ENCODE results near the gene PSMB8.
A peak's percentile ranks its signal among the peaks of the same experiment; 100 is the strongest.
"Not testable (repeated sequence)": the region's sequence is repeated elsewhere in the genome, so short reads cannot be mapped to it uniquely, and the experiment has no call there.

PSMB8 gene

DNA sequence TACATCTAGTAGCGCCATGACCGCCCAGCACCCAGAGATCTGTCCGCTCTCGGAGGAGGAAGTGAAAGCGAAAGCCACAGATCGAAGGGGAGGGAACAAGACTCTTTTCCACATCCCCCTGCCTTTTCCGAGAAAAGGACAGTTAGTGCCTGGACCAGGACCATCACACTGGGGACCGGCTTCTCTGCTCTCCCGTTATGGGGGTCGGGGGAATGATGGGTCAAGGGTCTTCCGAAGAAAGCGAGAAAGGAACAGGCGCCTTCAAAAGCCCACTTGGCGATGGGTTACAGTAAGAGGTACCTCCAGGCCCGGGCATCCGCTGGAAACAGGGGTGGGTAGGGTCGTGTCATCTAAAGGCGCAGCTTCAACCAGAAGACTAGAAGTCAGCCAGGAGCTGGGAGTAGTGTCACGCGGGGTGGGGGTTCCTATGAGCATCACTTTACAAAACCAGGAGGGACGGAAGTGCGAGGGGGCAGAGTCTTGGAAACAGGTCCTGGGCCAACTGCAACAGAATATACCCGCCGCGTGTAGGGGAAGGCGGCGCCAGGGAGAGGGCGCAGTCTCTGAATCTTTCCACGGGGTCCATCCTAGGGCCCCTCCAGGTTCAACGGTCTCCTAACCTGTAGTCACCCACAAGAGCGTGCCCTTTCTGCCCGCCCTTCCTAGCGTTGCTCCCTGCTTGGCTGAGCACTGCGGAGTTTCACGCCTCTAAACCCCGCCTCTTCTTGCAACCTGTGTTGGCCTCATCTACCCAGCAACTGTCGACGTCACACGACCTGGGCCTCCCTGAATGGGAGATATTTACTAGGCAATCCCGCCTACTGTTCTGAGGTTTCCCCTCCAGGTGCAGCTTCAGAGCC lies at the start of gene PSMB8:
Gene PSMB8 (minus strand): TSS at position 69 of the 860 bp plus-strand sequence. CDS start 51 bp downstream, at position 18.
- intact Hi-C loops (cut with DNase I): no loop called here
- peak; percentile 82 to 99 (median 94) for DNase-seq

DNA sequence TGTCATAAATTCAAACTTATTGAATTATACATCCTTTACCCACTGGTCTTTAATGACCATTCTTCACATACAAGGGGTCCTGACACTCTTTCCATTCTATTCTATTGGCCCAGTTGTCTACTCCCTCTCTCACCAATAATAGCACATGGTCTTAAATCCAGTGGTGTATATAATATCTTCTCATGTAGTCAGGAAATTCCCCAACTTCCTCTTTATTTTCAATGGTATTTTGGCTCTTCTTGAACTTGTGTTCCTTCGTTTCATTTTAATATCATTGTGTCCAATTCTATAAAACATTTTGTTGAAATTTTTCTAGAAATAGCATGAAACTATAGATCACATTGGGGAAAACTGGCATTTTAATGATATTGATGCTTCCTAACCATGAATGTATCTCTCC lies 47.0 kb upstream of the PSMB8 start:
- intact Hi-C loops (cut with DNase I): no loop called here
- DNase-seq: no peak

DNA sequence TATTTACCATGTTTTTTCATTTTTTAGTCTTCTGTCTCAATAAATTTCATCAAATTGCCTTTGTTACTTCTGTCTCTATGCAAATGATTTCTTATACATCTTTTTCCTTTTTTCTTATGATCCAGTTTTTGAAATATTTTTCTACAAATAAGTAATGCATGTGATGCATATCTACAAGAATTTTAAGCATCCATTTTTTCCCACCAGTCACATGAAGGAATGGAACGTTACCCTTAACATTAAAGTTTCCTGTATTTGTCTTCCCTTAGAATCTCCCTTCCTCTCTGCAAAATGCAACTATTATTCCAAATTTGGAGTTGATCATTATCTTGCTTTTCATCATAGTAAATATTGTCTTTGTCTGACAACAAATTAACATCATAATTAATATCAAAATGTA lies 45.7 kb upstream of the PSMB8 start:
- intact Hi-C loops (cut with DNase I): loop anchor here (5.0 to 10.0 kb wide), 3 partner anchors 78 to 358 kb away; partner anchors contain the start of gene BRD2
- no peak for DNase-seq

DNA sequence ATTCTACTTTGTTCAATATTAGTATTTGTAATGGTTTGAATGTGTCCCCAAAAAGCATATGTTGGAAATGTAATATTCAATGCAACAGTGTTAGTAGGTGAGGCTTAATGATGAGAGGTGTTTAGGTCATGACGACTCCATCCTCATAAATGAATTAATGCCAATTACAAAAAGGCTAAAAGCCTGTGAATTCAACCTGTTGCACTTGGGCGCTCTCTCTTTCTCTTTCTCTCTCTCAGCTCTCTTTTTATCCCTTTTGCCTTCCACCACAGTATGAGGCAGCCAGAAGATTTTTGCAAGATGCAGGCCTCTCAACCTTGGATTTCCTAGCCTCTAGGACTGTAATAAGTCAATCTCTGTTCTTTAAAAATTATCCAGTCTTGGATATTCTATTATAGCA lies 44.7 kb upstream of the PSMB8 start:
- intact Hi-C loops (cut with DNase I): loop anchor here (5.0 to 10.0 kb wide), 3 partner anchors 79 to 359 kb away; partner anchors contain the start of gene BRD2
- DNase-seq: no peak

DNA sequence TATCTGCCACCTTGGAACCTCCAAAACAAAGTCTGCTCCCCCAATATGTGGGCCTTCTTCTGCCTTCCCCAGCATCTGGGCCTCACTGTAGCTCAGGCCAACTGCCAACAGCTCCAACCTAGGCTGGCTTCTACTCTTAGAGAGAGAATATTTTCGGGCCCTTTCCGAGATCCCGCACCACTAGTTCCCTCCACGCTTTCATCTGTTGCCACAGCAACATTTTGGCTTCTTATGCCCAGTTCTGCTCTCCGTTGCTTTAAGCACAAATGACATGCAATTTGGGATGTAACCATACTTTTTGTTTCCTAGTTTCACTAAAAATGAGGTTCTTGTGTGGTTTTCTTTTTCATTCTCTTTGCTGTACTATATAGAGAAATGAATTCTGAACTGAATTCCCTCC lies 43.8 kb upstream of the PSMB8 start:
- intact Hi-C loops (cut with DNase I): loop anchor here (2.0 to 10.0 kb wide), 4 partner anchors 45 to 360 kb away; partner anchors contain the start of gene BRD2
- peak in 2 of 10 donors; percentile 17 to 84 for DNase-seq

DNA sequence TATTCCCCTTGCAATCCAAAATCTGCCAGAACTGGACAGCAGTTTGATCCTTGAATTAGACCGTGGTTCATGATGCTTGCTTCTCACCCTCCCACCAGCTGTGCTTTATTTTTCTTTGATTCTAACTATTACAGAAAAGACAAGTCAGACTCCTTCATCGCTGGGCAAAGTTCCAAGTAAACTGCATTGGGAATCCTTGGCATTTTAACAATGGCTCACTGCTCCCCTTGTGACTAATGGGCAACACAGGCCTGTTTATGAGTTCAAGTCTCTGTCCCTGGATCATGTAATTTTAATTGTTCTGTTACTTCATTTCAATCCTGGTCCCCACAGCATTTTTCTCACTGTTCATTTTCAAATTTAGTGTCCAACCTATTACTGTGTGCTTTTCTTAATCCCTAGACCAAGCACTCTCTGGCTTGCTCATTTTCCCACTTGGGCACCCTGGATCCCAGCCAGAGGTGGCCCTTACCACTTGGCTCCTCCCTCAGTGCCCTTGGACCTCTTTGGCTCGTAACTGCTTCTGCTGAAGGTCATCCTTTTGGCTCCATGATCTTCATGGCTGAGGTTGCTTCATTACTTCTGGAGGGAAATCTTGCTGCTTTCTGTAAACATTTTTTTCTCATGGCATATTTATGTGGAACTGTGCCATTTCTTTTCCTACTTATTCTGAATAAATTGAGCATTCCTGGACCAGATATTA lies 43.0 kb upstream of the PSMB8 start:
- DNase-seq: no peak
- intact Hi-C loops (cut with DNase I): loop anchor here (2.0 to 10.0 kb wide), 4 partner anchors 46 to 360 kb away; partner anchors contain the start of gene BRD2

DNA sequence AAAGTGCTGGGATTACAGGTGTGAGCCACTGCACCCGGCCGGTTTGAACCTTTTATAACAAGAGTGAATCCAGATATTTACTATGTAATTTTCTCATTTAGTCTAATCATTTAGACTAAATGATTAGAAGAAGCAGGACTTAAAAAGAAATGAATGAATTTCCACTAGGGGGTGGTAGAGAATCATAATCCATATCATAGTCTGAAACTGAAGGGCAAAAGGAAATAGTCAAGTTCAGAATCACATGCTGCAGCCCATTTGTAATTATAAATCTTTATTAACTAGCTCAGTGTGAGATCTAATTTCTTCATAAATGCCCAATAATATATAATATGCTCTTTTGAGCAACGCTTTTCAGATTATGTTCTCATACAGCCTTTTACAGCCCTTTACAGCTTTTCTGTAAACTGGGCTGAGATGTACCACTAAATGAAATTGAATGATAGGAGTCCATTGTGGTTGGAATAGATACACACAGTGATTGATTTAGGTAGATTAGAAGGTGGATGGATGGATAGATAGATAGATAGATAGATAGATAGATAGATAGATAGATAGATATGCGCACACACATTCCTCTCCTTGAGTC lies 41.9 kb upstream of the PSMB8 start:
- intact Hi-C loops (cut with DNase I): loop anchor here (1.0 to 10.0 kb wide), 5 partner anchors 47 to 362 kb away; partner anchors contain the start of gene BRD2
- DNase-seq: no peak

DNA sequence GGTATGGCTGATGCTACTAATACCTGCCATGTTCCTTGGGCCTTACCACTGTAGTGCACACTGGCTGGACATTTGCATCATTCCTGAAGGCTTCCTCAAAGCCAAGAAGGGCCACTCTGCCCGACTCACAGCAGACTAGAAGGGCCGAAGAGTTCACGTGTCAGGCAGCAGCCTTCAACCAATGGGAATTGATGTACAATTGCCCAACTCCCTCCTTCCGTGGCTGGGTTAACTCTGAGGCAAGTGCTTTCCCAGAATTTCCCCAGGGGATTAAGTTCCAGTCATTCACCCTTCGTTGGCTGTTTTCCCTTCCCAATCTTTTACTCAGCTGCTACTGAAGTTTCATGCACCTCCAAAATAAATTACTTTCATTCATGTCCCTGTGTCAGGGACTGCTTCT lies 39.9 kb upstream of the PSMB8 start:
- no peak for DNase-seq
- intact Hi-C loops (cut with DNase I): loop anchor here (10.0 kb wide), 1 partner anchor 261 kb away; no protein-coding TSS in a partner anchor

DNA sequence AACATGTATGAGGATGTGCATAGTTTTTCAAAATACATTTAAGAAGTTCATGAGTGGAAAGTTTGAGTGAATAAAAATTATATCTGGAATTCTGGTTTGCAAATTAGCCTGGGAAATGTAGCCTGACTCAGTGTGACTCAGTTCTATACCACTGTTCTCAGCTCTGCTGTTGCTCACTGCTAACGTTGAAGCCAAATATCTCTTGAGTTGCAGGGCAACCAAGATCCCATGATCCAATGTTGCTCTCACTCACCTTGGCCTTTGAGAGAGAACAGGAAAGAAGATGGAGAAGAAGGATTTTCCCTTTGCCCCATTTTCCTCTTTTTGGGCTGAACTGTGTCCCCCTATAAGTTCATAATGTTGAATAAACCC lies 39.0 kb upstream of the PSMB8 start:
- intact Hi-C loops (cut with DNase I): loop anchor here (10.0 kb wide), 1 partner anchor 262 kb away; no protein-coding TSS in a partner anchor
- no peak for DNase-seq

DNA sequence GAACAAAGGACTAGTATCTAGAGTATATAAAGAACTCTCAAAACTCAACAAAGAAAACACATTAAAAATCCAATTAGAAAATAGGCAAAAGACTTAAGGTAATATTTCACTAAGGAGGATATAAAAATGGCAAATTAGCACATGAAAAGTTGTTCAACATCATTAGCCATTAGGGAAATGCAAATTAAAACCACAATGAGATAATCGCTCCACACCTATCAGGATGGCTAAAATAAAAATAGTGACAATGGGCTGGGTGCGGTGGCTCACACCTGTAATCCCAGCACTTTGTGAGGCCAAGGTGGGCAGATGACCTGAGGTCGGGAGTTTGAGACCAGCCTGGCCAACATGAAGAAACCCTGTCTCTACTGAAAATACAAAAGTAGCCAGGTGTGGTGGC lies 37.1 kb upstream of the PSMB8 start:
- intact Hi-C loops (cut with DNase I): loop anchor here (10.0 kb wide), 1 partner anchor 264 kb away; no protein-coding TSS in a partner anchor
- not testable (repeated sequence) for DNase-seq

DNA sequence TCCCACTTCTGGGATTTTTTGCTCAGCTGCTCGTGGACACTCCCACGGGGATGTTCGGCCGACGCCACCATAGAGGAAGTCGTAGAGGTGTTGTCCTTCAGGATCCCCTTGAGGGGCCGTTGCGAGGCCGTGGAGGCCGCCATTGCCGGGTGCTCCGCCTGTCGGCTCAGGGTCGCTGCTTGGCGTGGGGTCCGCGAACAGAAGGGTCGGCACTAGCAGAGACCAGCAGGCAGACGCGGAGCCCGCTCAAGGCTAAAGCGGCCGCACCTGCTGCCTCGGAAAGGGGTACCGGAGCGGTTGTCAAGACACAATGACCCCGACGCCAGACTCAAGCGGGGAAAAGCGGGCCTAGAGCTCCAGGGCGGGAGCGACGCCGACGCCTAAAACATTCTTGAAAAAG lies 35.8 kb upstream of the PSMB8 start:
- DNase-seq: peak in 1 of 10 donors; percentile 51
- intact Hi-C loops (cut with DNase I): loop anchor here (10.0 kb wide), 1 partner anchor 265 kb away; no protein-coding TSS in a partner anchor

DNA sequence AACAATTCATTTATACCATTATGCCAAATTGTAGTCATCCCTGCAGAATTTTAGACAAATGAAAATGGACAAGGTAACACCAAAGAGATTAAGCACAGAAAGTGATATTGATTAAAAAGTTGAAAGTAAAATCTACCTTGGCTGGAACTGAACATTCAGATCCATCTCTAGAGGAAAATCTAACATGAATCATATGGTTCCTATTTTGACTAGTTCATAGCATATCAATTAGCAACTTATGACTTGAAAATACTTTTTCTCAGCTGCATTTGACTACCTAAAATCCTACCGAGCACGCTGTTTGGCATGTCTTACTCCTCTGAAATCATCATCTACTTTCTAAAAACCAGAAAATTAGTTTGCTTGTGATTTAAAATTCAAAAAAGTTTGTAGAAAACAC lies 32.8 kb upstream of the PSMB8 start:
- no peak for DNase-seq
- intact Hi-C loops (cut with DNase I): no loop called here

DNA sequence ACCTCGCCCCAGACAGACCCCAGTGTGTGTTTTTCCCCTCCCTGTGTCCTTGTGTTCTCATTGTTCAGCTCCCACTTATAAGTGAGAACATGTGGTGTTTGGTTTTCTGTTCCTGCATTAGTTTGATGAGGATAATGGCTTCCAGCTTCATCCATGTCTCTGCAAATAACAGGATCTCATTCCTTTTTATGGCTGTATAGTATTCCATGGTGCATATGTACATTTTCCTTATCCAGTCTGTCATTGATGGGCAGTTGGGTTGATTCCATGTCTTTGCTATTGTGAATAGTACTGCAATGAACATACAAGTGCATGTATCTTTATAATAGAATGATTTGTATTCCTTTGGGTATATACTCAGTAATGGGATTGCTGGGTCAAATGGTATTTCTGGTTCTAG lies 30.1 kb upstream of the PSMB8 start:
- intact Hi-C loops (cut with DNase I); DNase-seq: not testable (repeated sequence)

DNA sequence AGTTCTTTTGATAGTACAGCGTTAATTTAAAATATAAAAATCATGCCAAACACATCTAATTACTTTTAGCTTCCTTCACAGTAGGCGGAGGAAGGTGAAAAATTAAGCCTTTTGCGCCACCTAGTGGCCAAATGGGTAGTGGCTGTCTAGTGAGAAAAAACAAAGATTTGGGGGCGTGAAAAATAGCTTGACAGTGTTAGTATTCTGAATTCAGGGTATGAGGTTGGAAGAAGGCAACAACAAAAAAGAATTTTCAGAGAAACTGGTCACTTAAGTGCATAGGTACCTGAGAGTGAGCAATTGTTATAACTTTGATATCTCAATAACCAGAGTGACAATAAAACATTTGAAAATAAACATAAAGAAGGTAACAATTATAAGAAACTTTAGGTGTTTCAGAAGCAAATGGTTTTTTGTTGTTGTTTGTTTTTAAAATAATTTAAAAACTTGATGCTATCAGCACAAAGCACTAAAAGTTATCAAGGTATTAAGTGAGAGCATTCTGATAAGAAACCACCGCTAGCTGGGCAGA lies 24.5 kb upstream of the PSMB8 start:
- intact Hi-C loops (cut with DNase I): loop anchor here (1.0 to 5.0 kb wide), 2 partner anchors 30 to 451 kb away; partner anchors contain the start of gene TAP2
- DNase-seq: peak in 9 of 10 donors; percentile 34 to 94 (median 81)

DNA sequence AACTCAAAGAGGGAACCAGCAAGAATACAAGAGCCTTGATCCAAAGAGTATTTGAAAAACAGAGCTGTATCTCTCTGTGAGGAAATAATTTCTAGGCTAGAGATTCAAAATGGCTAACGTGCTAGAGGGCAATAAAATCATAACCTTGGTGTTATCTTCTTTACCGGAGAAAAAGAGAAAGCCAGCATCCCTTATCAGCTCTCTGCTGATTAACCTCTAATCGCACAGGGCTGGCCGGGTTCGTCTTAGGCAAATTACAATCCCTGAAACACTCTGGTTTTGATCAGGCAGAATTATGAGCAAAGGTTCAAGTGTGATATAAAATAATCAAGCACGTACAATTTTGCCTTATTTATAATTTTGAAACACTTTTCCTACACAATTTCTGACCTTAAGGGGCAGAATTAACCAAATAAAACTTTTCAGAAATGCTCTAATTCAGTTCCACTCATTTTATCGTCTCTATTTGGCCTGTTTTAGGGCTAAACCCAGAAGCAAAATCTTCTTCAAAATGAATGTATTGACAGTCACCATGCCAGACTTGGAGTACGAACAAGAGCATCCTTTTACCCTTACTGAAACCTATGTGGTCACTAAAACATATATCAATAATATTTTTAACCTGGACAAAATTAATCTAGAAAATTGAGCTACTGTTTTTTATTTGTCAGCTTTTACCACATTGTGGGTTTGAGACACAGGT lies 23.9 kb upstream of the PSMB8 start:
- intact Hi-C loops (cut with DNase I): loop anchor here (1.0 to 5.0 kb wide), 2 partner anchors 29 to 450 kb away; partner anchors contain the start of gene TAP2

DNA sequence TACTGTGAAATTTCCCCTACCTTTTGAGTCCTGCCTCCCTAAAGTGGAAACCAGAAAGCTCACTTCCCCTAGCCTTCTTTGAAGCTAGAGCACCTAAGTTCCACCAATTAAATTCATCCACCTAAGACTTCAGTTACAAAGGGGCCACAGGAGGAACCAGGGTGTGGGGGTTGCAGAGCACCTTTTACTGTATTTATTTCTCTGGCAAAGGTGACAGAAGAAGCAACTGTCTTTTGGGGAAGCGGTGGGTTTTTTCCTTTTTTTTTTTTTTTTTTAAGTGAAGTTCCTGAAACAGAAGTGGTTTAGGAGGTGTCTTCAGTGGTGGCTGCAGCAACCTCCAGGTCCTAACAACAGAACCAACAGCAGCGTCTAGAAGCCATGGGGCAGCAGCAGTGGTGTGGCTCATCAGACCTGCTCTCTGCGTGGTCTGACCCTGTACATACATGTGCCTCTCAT lies 23.2 kb upstream of the PSMB8 start:
- intact Hi-C loops (cut with DNase I): loop anchor here (5.0 kb wide), 1 partner anchor 450 kb away; no protein-coding TSS in a partner anchor
- DNase-seq: peak in 1 of 10 donors; percentile 59

More for the DNA sequence above, 23.9 kb upstream of the PSMB8 start:
- DNase-seq: no peak

DNA sequence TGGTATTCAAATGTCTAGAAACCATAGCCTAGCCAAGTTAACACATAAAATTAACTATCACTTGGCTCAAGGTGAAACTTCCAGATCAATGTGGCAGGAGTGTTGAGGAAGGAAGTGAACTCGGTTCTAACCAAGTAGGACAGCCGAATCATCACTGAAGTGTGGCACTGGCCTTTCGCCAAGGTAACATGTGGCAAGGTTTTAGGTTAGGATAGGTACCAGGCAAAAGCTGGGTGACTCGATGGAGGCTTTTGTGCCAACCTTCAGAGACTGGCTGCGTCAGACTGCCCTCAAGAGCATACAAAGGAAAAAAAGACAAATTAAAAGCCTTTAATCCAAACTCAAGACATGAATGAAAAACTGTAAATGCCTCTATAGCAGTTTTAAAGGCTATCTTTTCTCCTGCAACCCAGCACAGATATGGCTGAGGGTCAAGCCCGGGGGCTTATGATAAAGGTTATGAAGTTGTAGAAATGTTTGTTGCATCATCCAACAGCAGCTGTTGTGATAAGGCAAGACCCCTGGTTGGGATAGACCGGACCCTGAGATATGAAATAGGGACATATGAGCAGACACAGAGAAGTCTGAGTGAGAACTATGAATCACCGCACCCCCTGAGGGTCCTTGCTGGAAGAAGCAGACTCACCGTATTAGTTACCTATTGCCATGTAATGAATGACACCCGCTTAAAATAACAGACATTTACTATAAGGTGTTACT lies 22.0 kb upstream of the PSMB8 start:
- intact Hi-C loops (cut with DNase I): loop anchor here (5.0 kb wide), 1 partner anchor 449 kb away; no protein-coding TSS in a partner anchor
- no peak for DNase-seq

DNA sequence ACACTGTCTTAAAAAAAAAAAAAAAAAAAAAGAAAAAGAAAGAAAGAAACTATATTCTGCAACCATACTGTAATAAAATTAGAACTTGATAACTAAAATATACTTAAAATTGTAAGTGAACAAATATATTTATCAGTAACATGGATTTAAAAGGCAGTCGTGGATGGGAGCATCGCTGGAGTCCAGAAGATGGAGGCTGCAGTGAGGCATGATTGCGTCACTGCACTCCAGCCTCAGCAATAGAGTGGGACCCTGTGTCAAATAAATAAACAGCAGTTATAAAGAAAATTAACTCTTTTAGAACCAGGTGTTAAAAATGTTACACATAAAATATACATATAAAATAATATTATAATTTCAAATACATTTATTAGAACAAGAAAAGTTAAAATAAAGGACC lies 18.9 kb upstream of the PSMB8 start:
- intact Hi-C loops (cut with DNase I): no loop called here
- no peak for DNase-seq

DNA sequence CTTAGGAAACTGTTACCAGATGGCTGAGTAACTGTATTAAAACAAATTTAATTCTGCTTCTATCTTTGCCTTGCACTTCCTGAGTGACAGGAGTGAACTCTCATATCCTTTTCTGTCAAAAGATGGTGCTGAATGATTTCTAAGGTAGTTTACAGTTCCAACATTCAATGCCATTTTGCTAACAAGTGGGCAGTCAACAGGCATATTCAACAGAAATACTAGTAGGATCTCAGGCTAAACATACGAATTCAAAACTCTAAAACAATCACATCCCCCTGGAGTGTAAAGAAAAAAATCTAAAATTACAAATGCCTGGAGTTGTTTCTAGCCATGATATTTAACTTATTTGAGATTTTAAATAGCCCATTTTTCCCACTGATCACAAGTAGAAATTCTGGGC lies 16.8 kb upstream of the PSMB8 start:
- intact Hi-C loops (cut with DNase I): no loop called here
- DNase-seq: no peak

All from posterior cingulate gyrus (tissue), 11 donors.